ENCODE results near the gene BCL2L12.
"Not testable (repeated sequence)": the region's sequence is repeated elsewhere in the genome, so short reads cannot be mapped to it uniquely, and the experiment has no call there.

BCL2L12 gene

GRCh38 chr19:49713236-49713845 lies 47.6 kb downstream of the BCL2L12 start:
- DNase-seq = no peak

- DNase-seq = no peak
These were observed 50.4 kb downstream of the BCL2L12 start for GRCh38 chr19:49716154-49716553.

GRCh38 chr19:49718511-49718910 lies 52.8 kb downstream of the BCL2L12 start:
- DNase-seq = no peak

GRCh38 chr19:49718991-49719390 lies 53.3 kb downstream of the BCL2L12 start:
- no peak for DNase-seq

GRCh38 chr19:49719420-49719819 lies 53.7 kb downstream of the BCL2L12 start:
- DNase-seq = not testable (repeated sequence)

All from NCI-H1417 (cell line).